Liver (tissue), 9 donors: Measurements from ENCODE around the gene YTHDC1. TPM values are rescaled to one million over a fixed set of nuclear protein-coding genes. Genes with fewer than 3 reads are reported as not detected.

Experiments used
- DNase-seq: peaks from one replicate; pipeline ENCODE4 v3.0.0-alpha.2; 2017; ENCODE audit warnings: low spot score
- H3K27ac ChIP-seq, 2 donors: one replicate each; pipeline ENCODE4 v1.7.0; 2013; ENCODE audit warnings: inconsistent platforms in 2 of 2, low read length in 2 of 2, control low read depth in 1 of 2, low read depth in 1 of 2, mild to moderate bottlenecking in 1 of 2
- H3K27me3 ChIP-seq, 4 donors: one replicate each; pipeline versions ENCODE4 v1.6.1 to v1.7.0; 2013; ENCODE audit warnings: low read length in 3 of 4, inconsistent platforms in 1 of 4, mild to moderate bottlenecking in 1 of 4, moderate library complexity in 1 of 4; ENCODE audit not compliant: control insufficient read depth in 4 of 4, insufficient read depth in 4 of 4
- H3K36me3 ChIP-seq, 4 donors: one replicate each; pipeline versions ENCODE4 v1.6.1 to v1.7.0; 2013; ENCODE audit warnings: low read length in 3 of 4, mild to moderate bottlenecking in 3 of 4, low read depth in 1 of 4, moderate library complexity in 1 of 4; ENCODE audit not compliant: control insufficient read depth in 4 of 4, insufficient read depth in 3 of 4
- H3K4me1 ChIP-seq, 4 donors: one replicate each; pipeline versions ENCODE4 v1.6.1 to v1.7.0; 2013; ENCODE audit warnings: low read length in 3 of 4, mild to moderate bottlenecking in 3 of 4, moderate library complexity in 1 of 4; ENCODE audit not compliant: control insufficient read depth in 4 of 4, insufficient read depth in 4 of 4
- H3K4me3 ChIP-seq, 3 donors: one replicate each; pipeline versions ENCODE4 v1.6.1 to v1.7.0; 2013; ENCODE audit warnings: low read length in 3 of 3, control low read depth in 1 of 3, low read depth in 1 of 3, mild to moderate bottlenecking in 1 of 3
- H3K9ac ChIP-seq, 2 donors: one replicate each; pipeline ENCODE4 v1.7.0; 2013; ENCODE audit warnings: low read length in 2 of 2, mild to moderate bottlenecking in 2 of 2, moderate library complexity in 2 of 2, control low read depth in 1 of 2, low read depth in 1 of 2
- H3K9me3 ChIP-seq, 4 donors: one replicate each; pipeline versions ENCODE4 v1.6.1 to v1.7.0; 2013; ENCODE audit warnings: low read length in 3 of 4; ENCODE audit not compliant: control insufficient read depth in 4 of 4
- EGR1 ChIP-seq, 2 donors: IDR thresholded peaks; 2 replicates each; pipeline ENCODE4 v1.6.1; 2016 to 2018; ENCODE audit warnings: antibody characterized with exemption in 2 of 2, low read depth in 2 of 2
- FOXA1 ChIP-seq: IDR thresholded peaks from 2 replicates; pipeline ENCODE4 v1.6.1; 2016; ENCODE audit warnings: antibody characterized with exemption
- FOXA2 ChIP-seq: IDR thresholded peaks from 2 replicates; pipeline ENCODE4 v1.6.1; 2016; ENCODE audit warnings: antibody characterized with exemption
- GABPA ChIP-seq, 2 donors: IDR thresholded peaks in 1 of 2; conservative IDR thresholded peaks in 1 of 2; 2 replicates each; pipeline ENCODE4 v1.6.1; 2016; ENCODE audit warnings: antibody characterized with exemption in 2 of 2, mild to moderate bottlenecking in 1 of 2, moderate library complexity in 1 of 2
- HNF4A ChIP-seq, 2 donors: conservative IDR thresholded peaks; 2 replicates each; pipeline ENCODE4 v1.6.1; 2016; ENCODE audit warnings: antibody characterized with exemption in 2 of 2, mild to moderate bottlenecking in 2 of 2
- HNF4G ChIP-seq: IDR thresholded peaks from 2 replicates; pipeline ENCODE4 v1.6.1; 2016; ENCODE audit warnings: antibody characterized with exemption
- JUND ChIP-seq, 2 donors: IDR thresholded peaks; 2 replicates each; pipeline ENCODE4 v1.6.1; 2016; ENCODE audit warnings: antibody characterized with exemption in 2 of 2
- NR2F2 ChIP-seq: IDR thresholded peaks from 2 replicates; pipeline ENCODE4 v1.6.1; 2016; ENCODE audit warnings: antibody characterized with exemption
- RAD21 ChIP-seq, 2 donors: IDR thresholded peaks; 2 replicates each; pipeline ENCODE4 v1.6.1; 2016; ENCODE audit warnings: antibody characterized with exemption in 2 of 2, mild to moderate bottlenecking in 2 of 2
- RXRA ChIP-seq, 2 donors: IDR thresholded peaks; 2 replicates each; pipeline ENCODE4 v1.6.1; 2017 to 2018; ENCODE audit warnings: antibody characterized with exemption in 2 of 2, mild to moderate bottlenecking in 1 of 2
- SP1 ChIP-seq: IDR thresholded peaks from 2 replicates; pipeline ENCODE4 v1.6.1; 2018; ENCODE audit warnings: antibody characterized with exemption, mild to moderate bottlenecking
- TAF1 ChIP-seq: conservative IDR thresholded peaks from 2 replicates; pipeline ENCODE4 v1.6.1; 2016; ENCODE audit warnings: antibody characterized with exemption, mild to moderate bottlenecking
- YY1 ChIP-seq: IDR thresholded peaks from 2 replicates; pipeline ENCODE4 v1.6.1; 2016; ENCODE audit warnings: antibody characterized with exemption, mild to moderate bottlenecking
- WGBS: extraction: QIAGEN DNeasy Blood & Tissue Kit; methylation state at CpG from one replicate; pipeline ENCODE4 v1.1.7; 2013; 5-methylcytosine and 5-hydroxymethylcytosine counted together
- polyA plus RNA-seq, 2 donors: library from polyadenylated mRNA; stranded (reverse) in 1 of 2; unstranded in 1 of 2; fragments of 200-250 nt in 1 of 2; fragments of >200 nt in 1 of 2; fragmentation: Nextera tagmentation in 1 of 2; extraction: Ambion mirVana in 1 of 2; gene quantifications; one replicate each; pipeline versions ENCODE4 v1.2.1 to v1.2.3, GENCODE V29; 2013 to 2015
- total RNA-seq, 2 donors: library from RNA; depleted of rRNA; stranded (reverse); fragments of >200 nt; gene quantifications; one replicate each; pipeline ENCODE4 v1.2.3, GENCODE V29; 2014
- TF ChIP-seq, protein P1 (sequence below): IDR thresholded peaks from 2 replicates; pipeline ENCODE4 v1.6.1; 2016; ENCODE audit warnings: antibody characterized with exemption
- TF ChIP-seq, protein P2 (sequence below): fragments of 150-350 bp; IDR thresholded peaks from 2 replicates; pipeline ENCODE4 v1.5.1; 2017; ENCODE audit warnings: improper control_type of control experiment, low read depth, low read length; ENCODE audit not compliant: missing input control
- TF ChIP-seq, protein P3 (sequence below): IDR thresholded peaks from 2 replicates; pipeline ENCODE4 v1.6.1; 2016; ENCODE audit warnings: antibody characterized with exemption
- TF ChIP-seq, protein P4 (sequence below): IDR thresholded peaks from 2 replicates; pipeline ENCODE4 v1.6.1; 2016; ENCODE audit warnings: antibody characterized with exemption, mild to moderate bottlenecking
- TF ChIP-seq, protein P5 (sequence below): IDR thresholded peaks from 2 replicates; pipeline ENCODE4 v1.6.1; 2016; ENCODE audit warnings: antibody characterized with exemption
- donor health status: healthy.
- donor health status: healthy.
- donor health status: healthy.
- donor health status: healthy.
- donor health status: healthy.

YTHDC1 gene
- total and polyA plus RNA-seq, 4 donors: 15.5 to 30.3 (median 22.9) TPM

DNA sequence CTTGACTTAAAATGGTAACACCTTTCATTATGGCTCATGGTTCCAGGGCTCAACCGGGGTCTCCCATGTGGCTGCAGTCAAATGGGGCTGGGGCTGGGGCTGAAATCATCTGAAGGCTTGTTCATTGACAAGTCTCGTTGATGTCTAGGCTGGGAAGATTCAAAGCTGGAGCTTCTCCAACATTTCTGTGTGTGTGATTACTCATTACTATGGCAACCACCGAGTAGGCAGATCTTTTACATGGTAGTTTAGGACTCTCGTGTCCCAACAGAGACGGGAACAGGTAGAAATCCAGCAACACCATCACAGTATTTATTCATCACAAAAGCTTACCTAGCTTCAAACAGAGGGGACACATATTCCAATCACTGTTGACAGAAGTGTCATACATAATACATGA lies 7.8 kb downstream of the YTHDC1 start (continued):
- no peak for TF ChIP-seq FOXA2
- TF ChIP-seq, protein P1, sequence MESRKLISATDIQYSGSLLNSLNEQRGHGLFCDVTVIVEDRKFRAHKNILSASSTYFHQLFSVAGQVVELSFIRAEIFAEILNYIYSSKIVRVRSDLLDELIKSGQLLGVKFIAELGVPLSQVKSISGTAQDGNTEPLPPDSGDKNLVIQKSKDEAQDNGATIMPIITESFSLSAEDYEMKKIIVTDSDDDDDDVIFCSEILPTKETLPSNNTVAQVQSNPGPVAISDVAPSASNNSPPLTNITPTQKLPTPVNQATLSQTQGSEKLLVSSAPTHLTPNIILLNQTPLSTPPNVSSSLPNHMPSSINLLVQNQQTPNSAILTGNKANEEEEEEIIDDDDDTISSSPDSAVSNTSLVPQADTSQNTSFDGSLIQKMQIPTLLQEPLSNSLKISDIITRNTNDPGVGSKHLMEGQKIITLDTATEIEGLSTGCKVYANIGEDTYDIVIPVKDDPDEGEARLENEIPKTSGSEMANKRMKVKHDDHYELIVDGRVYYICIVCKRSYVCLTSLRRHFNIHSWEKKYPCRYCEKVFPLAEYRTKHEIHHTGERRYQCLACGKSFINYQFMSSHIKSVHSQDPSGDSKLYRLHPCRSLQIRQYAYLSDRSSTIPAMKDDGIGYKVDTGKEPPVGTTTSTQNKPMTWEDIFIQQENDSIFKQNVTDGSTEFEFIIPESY: no peak
- TF ChIP-seq RAD21 (IDR thresholded peaks at IDR 0.05): no peak
- no peak for TF ChIP-seq HNF4G
- no peak for TF ChIP-seq SP1
- no peak for TF ChIP-seq YY1

DNA sequence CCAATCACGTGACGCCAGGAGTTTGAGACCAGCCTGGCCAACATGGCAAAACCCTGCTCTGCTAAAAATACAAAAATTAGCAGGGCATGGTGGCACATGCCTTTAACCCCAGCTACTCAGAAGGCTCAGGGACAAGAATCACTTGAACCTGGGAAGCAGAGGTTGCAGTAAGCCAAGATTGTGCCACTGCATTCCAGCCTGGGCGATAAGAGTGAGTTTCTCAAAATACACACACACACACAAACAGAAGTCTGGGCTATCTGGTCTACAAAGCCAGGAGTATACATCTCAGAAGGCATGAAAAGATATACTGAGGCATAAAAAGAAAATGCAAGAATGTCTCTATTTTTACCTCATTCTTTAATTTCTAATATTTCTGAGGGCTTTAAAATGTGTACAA lies 11.3 kb downstream of the YTHDC1 start:
- WGBS: 72% methylated on average over 3 of the region's 3 CpGs
- H3K9me3 ChIP-seq: no peaks in the 10 kb centered on the region
- no peak for DNase-seq
- H3K9ac ChIP-seq: no peak overlapping the region
- peaks cover 2 to 23% (median 16%) of the 10 kb centered on the region in 4 donors for H3K36me3 ChIP-seq
- TF ChIP-seq JUND (IDR thresholded peaks at IDR 0.05) (no peak), GABPA (IDR thresholded peaks at IDR 0.05 in 1 of 2, conservative IDR thresholded peaks at IDR 0.05 in 1 of 2) (no peak), YY1 (no peak), SP1 (no peak), FOXA2 (no peak), TAF1 (no peak), HNF4A (conservative IDR thresholded peaks at IDR 0.05) (no peak)
- TF ChIP-seq, protein P2, sequence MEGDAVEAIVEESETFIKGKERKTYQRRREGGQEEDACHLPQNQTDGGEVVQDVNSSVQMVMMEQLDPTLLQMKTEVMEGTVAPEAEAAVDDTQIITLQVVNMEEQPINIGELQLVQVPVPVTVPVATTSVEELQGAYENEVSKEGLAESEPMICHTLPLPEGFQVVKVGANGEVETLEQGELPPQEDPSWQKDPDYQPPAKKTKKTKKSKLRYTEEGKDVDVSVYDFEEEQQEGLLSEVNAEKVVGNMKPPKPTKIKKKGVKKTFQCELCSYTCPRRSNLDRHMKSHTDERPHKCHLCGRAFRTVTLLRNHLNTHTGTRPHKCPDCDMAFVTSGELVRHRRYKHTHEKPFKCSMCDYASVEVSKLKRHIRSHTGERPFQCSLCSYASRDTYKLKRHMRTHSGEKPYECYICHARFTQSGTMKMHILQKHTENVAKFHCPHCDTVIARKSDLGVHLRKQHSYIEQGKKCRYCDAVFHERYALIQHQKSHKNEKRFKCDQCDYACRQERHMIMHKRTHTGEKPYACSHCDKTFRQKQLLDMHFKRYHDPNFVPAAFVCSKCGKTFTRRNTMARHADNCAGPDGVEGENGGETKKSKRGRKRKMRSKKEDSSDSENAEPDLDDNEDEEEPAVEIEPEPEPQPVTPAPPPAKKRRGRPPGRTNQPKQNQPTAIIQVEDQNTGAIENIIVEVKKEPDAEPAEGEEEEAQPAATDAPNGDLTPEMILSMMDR: no peak
- TF ChIP-seq, protein P3, sequence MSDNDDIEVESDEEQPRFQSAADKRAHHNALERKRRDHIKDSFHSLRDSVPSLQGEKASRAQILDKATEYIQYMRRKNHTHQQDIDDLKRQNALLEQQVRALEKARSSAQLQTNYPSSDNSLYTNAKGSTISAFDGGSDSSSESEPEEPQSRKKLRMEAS: no peak
- H3K27me3 ChIP-seq: no peaks in the 10 kb centered on the region
- no peak overlapping the region for H3K4me3 ChIP-seq
- no peak overlapping the region for H3K27ac ChIP-seq
- peaks cover 0 to 30% (median 17%) of the 10 kb centered on the region in 4 donors for H3K4me1 ChIP-seq

DNA sequence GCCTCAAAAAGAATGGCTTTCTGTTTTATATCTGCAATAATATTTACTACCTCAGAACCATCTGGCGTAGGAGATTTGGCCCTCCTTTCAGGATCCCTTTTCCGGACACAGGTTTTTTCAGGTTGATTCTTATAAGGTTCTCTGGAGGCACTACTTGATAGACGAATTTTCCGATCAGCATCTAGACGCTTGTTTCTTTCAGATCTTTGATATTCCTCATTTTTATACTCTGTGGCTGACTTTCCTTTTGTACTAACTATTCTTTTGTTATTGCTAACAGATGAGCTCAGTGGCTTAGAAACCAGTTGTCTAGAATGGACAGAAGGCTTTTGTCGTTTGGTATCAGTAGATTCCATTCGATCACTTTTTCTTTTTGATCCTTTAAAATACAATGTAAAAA lies 12.4 kb downstream of the YTHDC1 start:
- Histone ChIP-seq H3K4me1 (peaks cover 0 to 30% (median 16%) of the 10 kb centered on the region in 4 donors), H3K36me3 (peaks cover 2 to 29% (median 22%) of the 10 kb centered on the region in 4 donors), H3K9me3 (no peaks in the 10 kb centered on the region), H3K27ac (no peak overlapping the region), H3K27me3 (no peaks in the 10 kb centered on the region), H3K4me3 (no peak overlapping the region), H3K9ac (peak overlapping the region in 1 of 2 donors; percentile 37)
- DNase-seq: no peak
- 92% methylated on average over 7 of the region's 7 CpGs for WGBS
- TF ChIP-seq YY1 (no peak), FOXA2 (no peak), GABPA (IDR thresholded peaks at IDR 0.05 in 1 of 2, conservative IDR thresholded peaks at IDR 0.05 in 1 of 2) (no peak), RAD21 (IDR thresholded peaks at IDR 0.05) (no peak), FOXA1 (no peak), SP1 (no peak), TAF1 (no peak), JUND (IDR thresholded peaks at IDR 0.05) (no peak), HNF4G (no peak), EGR1 (IDR thresholded peaks at IDR 0.05; ENCODE audit: low read depth in 2 of 2) (no peak), HNF4A (conservative IDR thresholded peaks at IDR 0.05) (no peak), NR2F2 (no peak), RXRA (IDR thresholded peaks at IDR 0.05) (no peak)
- TF ChIP-seq, protein P1: no peak
- TF ChIP-seq, protein P3: no peak
- TF ChIP-seq, protein P4, sequence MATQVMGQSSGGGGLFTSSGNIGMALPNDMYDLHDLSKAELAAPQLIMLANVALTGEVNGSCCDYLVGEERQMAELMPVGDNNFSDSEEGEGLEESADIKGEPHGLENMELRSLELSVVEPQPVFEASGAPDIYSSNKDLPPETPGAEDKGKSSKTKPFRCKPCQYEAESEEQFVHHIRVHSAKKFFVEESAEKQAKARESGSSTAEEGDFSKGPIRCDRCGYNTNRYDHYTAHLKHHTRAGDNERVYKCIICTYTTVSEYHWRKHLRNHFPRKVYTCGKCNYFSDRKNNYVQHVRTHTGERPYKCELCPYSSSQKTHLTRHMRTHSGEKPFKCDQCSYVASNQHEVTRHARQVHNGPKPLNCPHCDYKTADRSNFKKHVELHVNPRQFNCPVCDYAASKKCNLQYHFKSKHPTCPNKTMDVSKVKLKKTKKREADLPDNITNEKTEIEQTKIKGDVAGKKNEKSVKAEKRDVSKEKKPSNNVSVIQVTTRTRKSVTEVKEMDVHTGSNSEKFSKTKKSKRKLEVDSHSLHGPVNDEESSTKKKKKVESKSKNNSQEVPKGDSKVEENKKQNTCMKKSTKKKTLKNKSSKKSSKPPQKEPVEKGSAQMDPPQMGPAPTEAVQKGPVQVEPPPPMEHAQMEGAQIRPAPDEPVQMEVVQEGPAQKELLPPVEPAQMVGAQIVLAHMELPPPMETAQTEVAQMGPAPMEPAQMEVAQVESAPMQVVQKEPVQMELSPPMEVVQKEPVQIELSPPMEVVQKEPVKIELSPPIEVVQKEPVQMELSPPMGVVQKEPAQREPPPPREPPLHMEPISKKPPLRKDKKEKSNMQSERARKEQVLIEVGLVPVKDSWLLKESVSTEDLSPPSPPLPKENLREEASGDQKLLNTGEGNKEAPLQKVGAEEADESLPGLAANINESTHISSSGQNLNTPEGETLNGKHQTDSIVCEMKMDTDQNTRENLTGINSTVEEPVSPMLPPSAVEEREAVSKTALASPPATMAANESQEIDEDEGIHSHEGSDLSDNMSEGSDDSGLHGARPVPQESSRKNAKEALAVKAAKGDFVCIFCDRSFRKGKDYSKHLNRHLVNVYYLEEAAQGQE: no peak
- TF ChIP-seq, protein P5, sequence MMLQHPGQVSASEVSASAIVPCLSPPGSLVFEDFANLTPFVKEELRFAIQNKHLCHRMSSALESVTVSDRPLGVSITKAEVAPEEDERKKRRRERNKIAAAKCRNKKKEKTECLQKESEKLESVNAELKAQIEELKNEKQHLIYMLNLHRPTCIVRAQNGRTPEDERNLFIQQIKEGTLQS: no peak
